ENCODE measurements around the gene ANKRD13B. TPM values are rescaled to one million over a fixed set of nuclear protein-coding genes. Genes with fewer than 3 reads are reported as not detected.

The ANKRD13B gene
- total RNA-seq, 1 donor from 2014 or later = 2.8 TPM

DNA sequence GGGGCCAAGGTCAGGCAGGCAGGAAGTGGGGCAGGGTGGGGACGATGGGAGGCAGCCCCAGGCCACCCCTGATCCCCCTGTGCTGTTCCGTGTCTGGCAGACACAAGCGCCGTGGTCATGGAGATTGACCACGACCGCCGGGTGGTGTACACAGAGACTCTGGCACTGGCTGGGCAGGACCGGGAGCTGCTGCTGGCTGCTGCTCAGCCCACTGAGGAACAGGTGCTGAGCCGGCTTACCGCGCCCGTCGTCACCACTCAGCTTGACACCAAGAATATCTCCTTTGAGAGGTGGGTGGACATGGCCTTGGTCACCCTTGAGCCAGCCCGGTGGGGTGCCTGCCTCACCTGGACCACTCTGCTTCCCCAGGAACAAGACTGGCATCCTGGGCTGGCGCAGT, 16.1 kb downstream of the ANKRD13B start:
- Histone ChIP-seq H3K27ac (no peak overlapping the region), H3K9me3 (ENCODE audit: low read depth) (no peaks in the 10 kb centered on the region), H2AFZ (replicated peaks) (no peak overlapping the region), H3K79me2 (ENCODE audit: low read depth) (no peaks in the 10 kb centered on the region), H3F3A (ENCODE audit: low read depth) (peaks cover 7% of the 10 kb centered on the region), H3K9ac (no peak overlapping the region), H3K36me3 (no peaks in the 10 kb centered on the region), H3K4me1 (peaks cover 5% of the 10 kb centered on the region), H4K20me1 (ENCODE audit: low read depth) (no peaks in the 10 kb centered on the region), H3K4me3 (no peak overlapping the region), H3K27me3 (peaks cover 7% of the 10 kb centered on the region), H3K4me2 (no peak overlapping the region)
- no peak overlapping the region for H3K4me3 Mint-ChIP-seq
- H3K4me1 Mint-ChIP-seq = peaks cover 9% of the 10 kb centered on the region
- TF ChIP-seq, protein P1, sequence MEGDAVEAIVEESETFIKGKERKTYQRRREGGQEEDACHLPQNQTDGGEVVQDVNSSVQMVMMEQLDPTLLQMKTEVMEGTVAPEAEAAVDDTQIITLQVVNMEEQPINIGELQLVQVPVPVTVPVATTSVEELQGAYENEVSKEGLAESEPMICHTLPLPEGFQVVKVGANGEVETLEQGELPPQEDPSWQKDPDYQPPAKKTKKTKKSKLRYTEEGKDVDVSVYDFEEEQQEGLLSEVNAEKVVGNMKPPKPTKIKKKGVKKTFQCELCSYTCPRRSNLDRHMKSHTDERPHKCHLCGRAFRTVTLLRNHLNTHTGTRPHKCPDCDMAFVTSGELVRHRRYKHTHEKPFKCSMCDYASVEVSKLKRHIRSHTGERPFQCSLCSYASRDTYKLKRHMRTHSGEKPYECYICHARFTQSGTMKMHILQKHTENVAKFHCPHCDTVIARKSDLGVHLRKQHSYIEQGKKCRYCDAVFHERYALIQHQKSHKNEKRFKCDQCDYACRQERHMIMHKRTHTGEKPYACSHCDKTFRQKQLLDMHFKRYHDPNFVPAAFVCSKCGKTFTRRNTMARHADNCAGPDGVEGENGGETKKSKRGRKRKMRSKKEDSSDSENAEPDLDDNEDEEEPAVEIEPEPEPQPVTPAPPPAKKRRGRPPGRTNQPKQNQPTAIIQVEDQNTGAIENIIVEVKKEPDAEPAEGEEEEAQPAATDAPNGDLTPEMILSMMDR (IDR thresholded peaks at IDR 0.05) = no peak
- TF ChIP-seq EZH2 (IDR thresholded peaks at IDR 0.05) (no peak), EZH2phosphoT487 (IDR thresholded peaks at IDR 0.05) (no peak)
- no peaks in the 10 kb centered on the region for H3K9me3 Mint-ChIP-seq
- peaks cover 9% of the 10 kb centered on the region for H3K36me3 Mint-ChIP-seq
- no peak for DNase-seq (ENCODE audit: low spot score)
- H3K27me3 Mint-ChIP-seq (ENCODE audit: insufficient read depth, low read depth) = peaks cover 2% of the 10 kb centered on the region
- no peak overlapping the region for H3K27ac Mint-ChIP-seq

DNA sequence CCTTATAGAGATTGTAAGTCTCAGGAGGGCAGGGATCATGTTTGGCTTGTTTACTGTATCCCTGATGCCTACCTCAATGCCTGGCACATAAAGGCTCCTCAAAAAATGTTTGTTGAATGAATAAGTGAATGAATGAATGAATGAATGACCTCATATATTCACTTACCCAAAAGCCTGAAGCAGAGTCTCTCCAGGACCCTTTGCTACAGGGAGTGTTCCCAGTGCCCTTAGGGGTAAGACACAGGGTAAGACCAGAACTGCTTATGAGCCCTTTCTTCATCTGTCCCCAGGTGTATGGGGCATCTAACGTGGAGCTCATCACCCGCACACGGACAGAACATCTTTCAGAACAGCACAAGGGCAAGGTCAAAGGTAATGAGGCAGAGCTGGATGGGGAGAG, 17.5 kb downstream of the ANKRD13B start:
- peaks cover 9% of the 10 kb centered on the region for H3K36me3 Mint-ChIP-seq
- no peak overlapping the region for H3K4me2 ChIP-seq
- H3K36me3 ChIP-seq = no peaks in the 10 kb centered on the region
- TF ChIP-seq EZH2 (IDR thresholded peaks at IDR 0.05) (no peak), EZH2phosphoT487 (IDR thresholded peaks at IDR 0.05) (no peak)
- TF ChIP-seq, protein P1 (IDR thresholded peaks at IDR 0.05) = no peak
- H3K9me3 Mint-ChIP-seq = no peaks in the 10 kb centered on the region
- peaks cover 21% of the 10 kb centered on the region for H3F3A ChIP-seq (ENCODE audit: low read depth)
- H3K27me3 Mint-ChIP-seq (ENCODE audit: insufficient read depth, low read depth) = peaks cover 11% of the 10 kb centered on the region
- no peak overlapping the region for H3K27ac ChIP-seq
- no peak overlapping the region for H3K9ac ChIP-seq
- no peak for DNase-seq (ENCODE audit: low spot score)
- H3K9me3 ChIP-seq (ENCODE audit: low read depth) = no peaks in the 10 kb centered on the region
- H2AFZ ChIP-seq (replicated peaks) = no peak overlapping the region
- no peak overlapping the region for H3K27ac Mint-ChIP-seq
- H3K4me1 ChIP-seq = peaks cover 18% of the 10 kb centered on the region
- H3K4me1 Mint-ChIP-seq = peaks cover 21% of the 10 kb centered on the region
- no peaks in the 10 kb centered on the region for H3K79me2 ChIP-seq (ENCODE audit: low read depth)
- peaks cover 12% of the 10 kb centered on the region for H3K27me3 ChIP-seq
- H3K4me3 Mint-ChIP-seq = no peak overlapping the region
- H4K20me1 ChIP-seq (ENCODE audit: low read depth) = no peaks in the 10 kb centered on the region
- no peak overlapping the region for H3K4me3 ChIP-seq

DNA sequence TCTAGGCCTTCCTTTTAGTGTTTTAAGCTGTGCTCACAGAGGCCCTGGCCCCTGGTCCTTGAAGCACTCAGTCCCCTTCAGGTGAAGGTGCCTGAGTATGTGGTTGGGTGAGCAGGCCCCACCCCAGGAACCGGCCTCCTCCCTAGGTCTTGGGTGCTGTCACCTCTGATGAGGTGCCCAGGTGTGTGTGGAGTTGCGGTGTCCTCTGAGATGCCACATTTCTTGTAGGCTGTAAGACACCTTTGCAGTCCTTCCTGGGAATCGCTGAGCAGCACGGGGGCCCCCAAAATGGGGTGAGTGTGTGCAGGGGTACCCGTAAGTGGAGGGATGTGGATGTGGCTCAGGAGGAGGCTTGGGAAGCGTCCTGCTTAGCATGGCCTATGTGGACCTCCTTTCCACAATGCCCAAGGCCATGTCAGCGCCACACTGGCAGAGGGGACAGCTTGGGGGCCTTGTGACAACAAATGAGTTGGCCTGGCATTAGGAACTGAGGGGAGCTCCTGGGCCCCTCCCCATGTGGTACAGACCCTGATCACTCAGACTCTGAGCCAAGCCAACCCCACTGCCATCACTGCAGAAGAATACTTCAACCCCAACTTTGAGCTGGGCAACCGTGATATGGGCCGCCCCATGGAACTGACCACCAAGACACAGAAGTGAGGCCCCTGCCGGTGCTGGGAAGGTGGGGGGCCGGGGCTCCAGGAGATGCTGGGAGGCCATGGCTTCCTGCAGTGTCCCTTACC, 18.6 kb downstream of the ANKRD13B start:
- H3K27me3 ChIP-seq = peaks cover 23% of the 10 kb centered on the region
- peaks cover 28% of the 10 kb centered on the region for H3F3A ChIP-seq (ENCODE audit: low read depth)
- H3K4me2 ChIP-seq = no peak overlapping the region
- H3K27ac Mint-ChIP-seq = no peak overlapping the region
- no peaks in the 10 kb centered on the region for H3K79me2 ChIP-seq (ENCODE audit: low read depth)
- H4K20me1 ChIP-seq (ENCODE audit: low read depth) = peaks cover 5% of the 10 kb centered on the region
- TF ChIP-seq EZH2phosphoT487 (IDR thresholded peaks at IDR 0.05) (no peak), EZH2 (IDR thresholded peaks at IDR 0.05) (no peak)
- TF ChIP-seq, protein P1 (IDR thresholded peaks at IDR 0.05) = no peak
- H3K4me1 Mint-ChIP-seq = peaks cover 26% of the 10 kb centered on the region
- H3K4me3 Mint-ChIP-seq = no peak overlapping the region
- H3K36me3 ChIP-seq = no peaks in the 10 kb centered on the region
- H3K36me3 Mint-ChIP-seq = peaks cover 9% of the 10 kb centered on the region
- H2AFZ ChIP-seq (replicated peaks) = no peak overlapping the region
- H3K9ac ChIP-seq = no peak overlapping the region
- no peaks in the 10 kb centered on the region for H3K9me3 ChIP-seq (ENCODE audit: low read depth)
- no peaks in the 10 kb centered on the region for H3K9me3 Mint-ChIP-seq
- H3K27ac ChIP-seq = no peak overlapping the region
- peaks cover 15% of the 10 kb centered on the region for H3K27me3 Mint-ChIP-seq (ENCODE audit: insufficient read depth, low read depth)
- no peak overlapping the region for H3K4me3 ChIP-seq
- DNase-seq (ENCODE audit: low spot score) = no peak
- peaks cover 23% of the 10 kb centered on the region for H3K4me1 ChIP-seq
